SU-DHL-6 (cell line): ENCODE measurements around the gene CCAR1.

ENCODE experiments used
- H2AFZ ChIP-seq: fragments of 200-600 bp; sonication (generic); 2 replicates; pipeline ENCODE4 v1.6.1; 2014; ENCODE audit warnings: low read depth, mild to moderate bottlenecking, moderate library complexity, mixed read lengths, antibody characterized with exemption, low read length; ENCODE audit not compliant: severe bottlenecking
- H3F3A ChIP-seq: fragments of 200-600 bp; shearing (Covaris generic); 2 replicates; pipeline ENCODE4 v1.6.0; 2016; ENCODE audit warnings: antibody characterized with exemption, mild to moderate bottlenecking; ENCODE audit not compliant: insufficient read depth
- H3K27ac ChIP-seq: fragments of 200-600 bp; sonication (generic); 2 replicates; pipeline ENCODE4 v1.5.1; 2016; ENCODE audit warnings: low read depth, mild to moderate bottlenecking, low read length, moderate library complexity, mixed read lengths
- H3K27me3 ChIP-seq: fragments of 200-600 bp; sonication (generic), shearing (Covaris generic); 2 replicates; pipeline ENCODE4 v1.6.0; 2014; ENCODE audit warnings: mild to moderate bottlenecking, low read length
- H3K36me3 ChIP-seq: fragments of 200-600 bp; sonication (generic); 2 replicates; pipeline ENCODE4 v1.6.1; 2014; ENCODE audit warnings: mild to moderate bottlenecking, low read length, mixed read lengths
- H3K4me2 ChIP-seq: fragments of 300-600, 200-600 bp; shearing (Covaris generic), sonication (generic); 2 replicates; pipeline ENCODE4 v1.6.0; 2014; ENCODE audit warnings: low read length, low read depth, mild to moderate bottlenecking; ENCODE audit not compliant: poor library complexity, severe bottlenecking
- H3K4me3 ChIP-seq: fragments of 200-600 bp; sonication (generic); 2 replicates; pipeline ENCODE4 v1.5.1; 2014; ENCODE audit warnings: antibody characterized with exemption, low read length, mild to moderate bottlenecking, mixed read lengths; ENCODE audit not compliant: insufficient read depth, poor library complexity, severe bottlenecking
- H3K79me2 ChIP-seq: fragments of 200-600 bp; sonication (generic); 2 replicates; pipeline ENCODE4 v1.6.1; 2014; ENCODE audit warnings: mild to moderate bottlenecking, low read length, moderate library complexity; ENCODE audit not compliant: insufficient read depth
- H3K9ac ChIP-seq: fragments of 200-600 bp; sonication (generic); 2 replicates; pipeline ENCODE4 v1.7.0; 2014; ENCODE audit warnings: mild to moderate bottlenecking, low read length
- H3K9me2 ChIP-seq: fragments of 200-600 bp; sonication (generic); replicated peaks from 2 replicates; pipeline ENCODE4 v1.6.1; 2014; ENCODE audit warnings: low read length; ENCODE audit not compliant: insufficient read depth
- H3K9me3 ChIP-seq: fragments of 200-600 bp; sonication (generic); 2 replicates; pipeline ENCODE4 v1.6.1; 2014; ENCODE audit warnings: low read length, mixed read lengths; ENCODE audit not compliant: insufficient read depth
- H4K20me1 ChIP-seq: fragments of 200-600 bp; sonication (generic); 2 replicates; pipeline ENCODE4 v1.6.1; 2014; ENCODE audit warnings: low read depth, mild to moderate bottlenecking, antibody characterized with exemption, low read length, moderate library complexity, mixed read lengths
- EZH2phosphoT487 ChIP-seq: fragments of 200-600 bp; sonication (generic), shearing (Covaris generic); conservative IDR thresholded peaks from 2 replicates; pipeline ENCODE4 v1.6.1; 2018; ENCODE audit warnings: mild to moderate bottlenecking, antibody characterized with exemption, low read length, moderate library complexity, mixed read lengths
- TF ChIP-seq, protein P1 (sequence below): fragments of 200-600 bp; sonication (generic); IDR thresholded peaks from one replicate; pipeline ENCODE4 v1.5.1; 2017; ENCODE audit warnings: antibody characterized with exemption, mild to moderate bottlenecking, low read length, moderate library complexity; ENCODE audit not compliant: insufficient read depth, poor library complexity, severe bottlenecking

The CCAR1 gene

DNA sequence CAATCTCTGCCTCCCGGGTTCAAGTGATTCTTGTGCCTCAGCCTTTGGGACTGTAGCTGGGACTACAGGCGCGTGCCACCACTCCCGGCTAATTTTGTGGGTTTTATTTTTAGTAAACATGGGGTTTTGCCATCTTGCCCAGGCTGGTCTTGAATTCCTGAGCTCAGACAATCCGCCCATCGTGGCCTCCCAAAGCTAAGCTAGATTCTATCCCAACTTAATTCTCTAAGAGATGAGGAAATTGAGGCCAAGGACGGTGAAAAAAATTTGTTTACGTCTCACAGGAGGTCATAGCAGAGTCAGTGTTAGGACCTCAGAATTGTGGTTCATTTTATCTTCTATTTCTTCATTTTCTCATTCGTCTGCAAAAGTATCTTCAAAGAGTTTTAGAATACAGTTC lies 6.1 kb downstream of the CCAR1 start:
- no peaks in the 10 kb centered on the region for H3K9me3 ChIP-seq
- no peak overlapping the region for H3K4me2 ChIP-seq
- no peak overlapping the region for H3K27ac ChIP-seq
- H4K20me1 ChIP-seq: peaks cover 7% of the 10 kb centered on the region; the same call in 1 of the 2 replicates
- no peaks in the 10 kb centered on the region for H3K27me3 ChIP-seq
- no peaks in the 10 kb centered on the region for H3K9me2 ChIP-seq
- no peak for TF ChIP-seq EZH2phosphoT487
- TF ChIP-seq, protein P1, sequence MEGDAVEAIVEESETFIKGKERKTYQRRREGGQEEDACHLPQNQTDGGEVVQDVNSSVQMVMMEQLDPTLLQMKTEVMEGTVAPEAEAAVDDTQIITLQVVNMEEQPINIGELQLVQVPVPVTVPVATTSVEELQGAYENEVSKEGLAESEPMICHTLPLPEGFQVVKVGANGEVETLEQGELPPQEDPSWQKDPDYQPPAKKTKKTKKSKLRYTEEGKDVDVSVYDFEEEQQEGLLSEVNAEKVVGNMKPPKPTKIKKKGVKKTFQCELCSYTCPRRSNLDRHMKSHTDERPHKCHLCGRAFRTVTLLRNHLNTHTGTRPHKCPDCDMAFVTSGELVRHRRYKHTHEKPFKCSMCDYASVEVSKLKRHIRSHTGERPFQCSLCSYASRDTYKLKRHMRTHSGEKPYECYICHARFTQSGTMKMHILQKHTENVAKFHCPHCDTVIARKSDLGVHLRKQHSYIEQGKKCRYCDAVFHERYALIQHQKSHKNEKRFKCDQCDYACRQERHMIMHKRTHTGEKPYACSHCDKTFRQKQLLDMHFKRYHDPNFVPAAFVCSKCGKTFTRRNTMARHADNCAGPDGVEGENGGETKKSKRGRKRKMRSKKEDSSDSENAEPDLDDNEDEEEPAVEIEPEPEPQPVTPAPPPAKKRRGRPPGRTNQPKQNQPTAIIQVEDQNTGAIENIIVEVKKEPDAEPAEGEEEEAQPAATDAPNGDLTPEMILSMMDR: no peak
- H3K79me2 ChIP-seq: peaks cover 67% of the 10 kb centered on the region
- no peaks in the 10 kb centered on the region for H3F3A ChIP-seq
- peaks cover 24% of the 10 kb centered on the region; the same call in 1 of the 2 replicates for H3K36me3 ChIP-seq
- no peak overlapping the region for H3K4me3 ChIP-seq
- no peak overlapping the region for H3K9ac ChIP-seq
- H2AFZ ChIP-seq: no peak overlapping the region

DNA sequence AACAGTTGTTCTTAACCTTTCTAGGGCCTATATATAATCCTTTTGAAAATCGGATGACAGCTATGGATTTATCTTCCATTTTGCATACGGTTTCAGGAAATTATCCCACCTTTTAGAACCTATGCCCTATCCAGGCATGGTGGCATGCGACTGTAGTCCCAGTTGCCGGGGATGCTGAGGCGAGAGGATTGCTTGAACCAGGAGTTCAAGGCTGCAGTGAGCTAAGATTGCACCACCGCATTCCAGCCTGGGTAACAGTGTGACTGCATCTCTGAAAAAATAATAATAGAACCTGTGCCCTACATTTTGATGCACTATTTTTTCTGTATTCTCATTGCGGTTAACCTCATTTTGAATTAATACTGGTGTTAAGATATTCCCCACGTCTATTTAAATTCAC lies 11.6 kb downstream of the CCAR1 start:
- H3F3A ChIP-seq: 0 out of 2 replicates have a peak, but pooled peaks cover 2% of the 10 kb centered on the region
- H3K27ac ChIP-seq: no peak overlapping the region
- peaks cover 65% of the 10 kb centered on the region for H3K79me2 ChIP-seq
- no peaks in the 10 kb centered on the region for H3K9me3 ChIP-seq
- peaks cover 38% of the 10 kb centered on the region; the same call in 1 of the 2 replicates for H3K36me3 ChIP-seq
- TF ChIP-seq, protein P1: no peak
- no peak for TF ChIP-seq EZH2phosphoT487
- H2AFZ ChIP-seq: no peak overlapping the region
- no peak overlapping the region for H3K9ac ChIP-seq
- H4K20me1 ChIP-seq: peaks cover 17% of the 10 kb centered on the region; the same call in 1 of the 2 replicates
- no peaks in the 10 kb centered on the region for H3K9me2 ChIP-seq
- no peaks in the 10 kb centered on the region for H3K27me3 ChIP-seq
- no peak overlapping the region for H3K4me2 ChIP-seq
- H3K4me3 ChIP-seq: no peak overlapping the region

GRCh38 chr10:68734349-68734748 lies 13.3 kb downstream of the CCAR1 start:
- Histone ChIP-seq H3K27ac (no peak overlapping the region), H3K9me2 (no peaks in the 10 kb centered on the region), H4K20me1 (peaks cover 17% of the 10 kb centered on the region; the same call in 1 of the 2 replicates), H3K4me3 (no peak overlapping the region), H3K9ac (no peak overlapping the region), H3F3A (0 out of 2 replicates have a peak, but pooled peaks cover 2% of the 10 kb centered on the region), H2AFZ (no peak overlapping the region), H3K4me2 (no peak overlapping the region), H3K9me3 (no peaks in the 10 kb centered on the region), H3K36me3 (peaks cover 43% of the 10 kb centered on the region; the same call in 1 of the 2 replicates), H3K27me3 (no peaks in the 10 kb centered on the region), H3K79me2 (peaks cover 51% of the 10 kb centered on the region)
- TF ChIP-seq EZH2phosphoT487: no peak
- TF ChIP-seq, protein P1: no peak
